Mammary epithelial cell (primary cell): ENCODE results near the gene SLC47A2.

Source experiments
- EZH2 ChIP-seq: IDR thresholded peaks from 2 replicates; pipeline ENCODE4 v1.6.1; 2012; ENCODE audit warnings: low read length, inconsistent platforms, borderline replicate concordance
- TF ChIP-seq, protein P1 (sequence below), 2 donors: IDR thresholded peaks in 1 of 2; conservative IDR thresholded peaks in 1 of 2; 2 replicates each; pipeline ENCODE4 v1.5.1; 2011 to 2012; ENCODE audit warnings: inconsistent platforms in 2 of 2, low read length in 2 of 2, mild to moderate bottlenecking in 2 of 2, control low read depth in 1 of 2, low read depth in 1 of 2; ENCODE audit not compliant: insufficient read depth in 1 of 2; ENCODE audit errors: extremely low read depth in 1 of 2

DNA sequence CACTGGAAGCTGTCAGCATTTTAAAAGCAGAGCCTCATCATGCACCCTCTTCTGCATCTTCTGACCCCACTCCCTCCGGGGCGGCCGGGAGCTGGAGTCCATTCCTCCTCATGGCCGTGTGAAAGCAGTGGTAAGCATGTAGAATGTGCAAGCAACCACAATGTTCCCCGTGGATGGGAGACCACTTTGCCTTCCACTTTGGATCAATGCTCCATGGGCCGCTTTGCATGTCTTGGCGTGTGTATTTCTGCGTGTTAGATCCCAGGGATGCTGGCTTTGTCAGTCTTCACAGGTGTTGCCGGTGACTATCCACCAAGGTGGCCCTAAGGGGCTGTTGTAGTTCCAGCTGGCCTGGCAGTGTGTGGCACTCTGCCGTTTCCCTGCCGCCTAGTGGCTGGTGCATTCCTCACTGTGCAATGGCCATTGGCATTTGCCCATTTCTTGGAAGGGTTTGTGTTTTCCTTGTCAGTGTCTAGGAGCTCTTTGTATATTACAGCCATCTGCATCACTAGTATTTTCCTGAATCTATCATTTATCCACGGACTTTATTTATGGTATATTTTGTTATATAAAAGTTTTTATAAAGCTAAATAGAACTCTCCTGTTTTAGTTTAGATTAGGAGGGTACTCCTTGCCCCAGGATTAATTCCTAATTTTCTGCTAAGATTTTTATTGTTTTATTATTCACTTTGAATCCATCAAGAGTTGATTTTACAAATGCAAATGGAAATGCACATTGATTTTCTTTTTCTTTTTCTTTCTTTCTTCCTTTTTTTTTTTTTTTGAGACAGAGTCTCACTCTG is 37.5 kb upstream of the SLC47A2 start:
- TF ChIP-seq, protein P1, sequence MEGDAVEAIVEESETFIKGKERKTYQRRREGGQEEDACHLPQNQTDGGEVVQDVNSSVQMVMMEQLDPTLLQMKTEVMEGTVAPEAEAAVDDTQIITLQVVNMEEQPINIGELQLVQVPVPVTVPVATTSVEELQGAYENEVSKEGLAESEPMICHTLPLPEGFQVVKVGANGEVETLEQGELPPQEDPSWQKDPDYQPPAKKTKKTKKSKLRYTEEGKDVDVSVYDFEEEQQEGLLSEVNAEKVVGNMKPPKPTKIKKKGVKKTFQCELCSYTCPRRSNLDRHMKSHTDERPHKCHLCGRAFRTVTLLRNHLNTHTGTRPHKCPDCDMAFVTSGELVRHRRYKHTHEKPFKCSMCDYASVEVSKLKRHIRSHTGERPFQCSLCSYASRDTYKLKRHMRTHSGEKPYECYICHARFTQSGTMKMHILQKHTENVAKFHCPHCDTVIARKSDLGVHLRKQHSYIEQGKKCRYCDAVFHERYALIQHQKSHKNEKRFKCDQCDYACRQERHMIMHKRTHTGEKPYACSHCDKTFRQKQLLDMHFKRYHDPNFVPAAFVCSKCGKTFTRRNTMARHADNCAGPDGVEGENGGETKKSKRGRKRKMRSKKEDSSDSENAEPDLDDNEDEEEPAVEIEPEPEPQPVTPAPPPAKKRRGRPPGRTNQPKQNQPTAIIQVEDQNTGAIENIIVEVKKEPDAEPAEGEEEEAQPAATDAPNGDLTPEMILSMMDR (conservative IDR thresholded peaks at IDR 0.05 in 1 of 2, IDR thresholded peaks at IDR 0.05 in 1 of 2; ENCODE audit: extremely low read depth in 1 of 2, insufficient read depth in 1 of 2, low read depth in 1 of 2, low read length in 2 of 2), result peak; percentile 65 to 90
- TF ChIP-seq EZH2, result no peak
